Measurements from ENCODE around the gene SAPCD1.

- TF ChIP-seq SIN3A (IDR thresholded peaks at IDR 0.05; ENCODE audit: low read depth, low read length) (no peak), MTA3 (IDR thresholded peaks at IDR 0.05; ENCODE audit: borderline replicate concordance, low read length) (no peak), CHD2 (IDR thresholded peaks at IDR 0.05; ENCODE audit: borderline replicate concordance, low read depth, low read length) (no peak), SP1 (IDR thresholded peaks at IDR 0.05; ENCODE audit: low read depth, low read length) (no peak), EED (IDR thresholded peaks at IDR 0.05; ENCODE audit: low read depth) (no peak), DPF2 (IDR thresholded peaks at IDR 0.05) (no peak), STAT3 (IDR thresholded peaks at IDR 0.05; ENCODE audit: low read depth, low read length) (no peak), MAX (IDR thresholded peaks at IDR 0.05; ENCODE audit: low read depth, low read length) (no peak), YY1 (IDR thresholded peaks at IDR 0.05; ENCODE audit: low read depth, low read length) (no peak)
- TF ChIP-seq, protein P1, sequence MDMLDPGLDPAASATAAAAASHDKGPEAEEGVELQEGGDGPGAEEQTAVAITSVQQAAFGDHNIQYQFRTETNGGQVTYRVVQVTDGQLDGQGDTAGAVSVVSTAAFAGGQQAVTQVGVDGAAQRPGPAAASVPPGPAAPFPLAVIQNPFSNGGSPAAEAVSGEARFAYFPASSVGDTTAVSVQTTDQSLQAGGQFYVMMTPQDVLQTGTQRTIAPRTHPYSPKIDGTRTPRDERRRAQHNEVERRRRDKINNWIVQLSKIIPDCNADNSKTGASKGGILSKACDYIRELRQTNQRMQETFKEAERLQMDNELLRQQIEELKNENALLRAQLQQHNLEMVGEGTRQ (IDR thresholded peaks at IDR 0.05; ENCODE audit: borderline replicate concordance, low read depth, low read length): no peak
- TF ChIP-seq, protein P2, sequence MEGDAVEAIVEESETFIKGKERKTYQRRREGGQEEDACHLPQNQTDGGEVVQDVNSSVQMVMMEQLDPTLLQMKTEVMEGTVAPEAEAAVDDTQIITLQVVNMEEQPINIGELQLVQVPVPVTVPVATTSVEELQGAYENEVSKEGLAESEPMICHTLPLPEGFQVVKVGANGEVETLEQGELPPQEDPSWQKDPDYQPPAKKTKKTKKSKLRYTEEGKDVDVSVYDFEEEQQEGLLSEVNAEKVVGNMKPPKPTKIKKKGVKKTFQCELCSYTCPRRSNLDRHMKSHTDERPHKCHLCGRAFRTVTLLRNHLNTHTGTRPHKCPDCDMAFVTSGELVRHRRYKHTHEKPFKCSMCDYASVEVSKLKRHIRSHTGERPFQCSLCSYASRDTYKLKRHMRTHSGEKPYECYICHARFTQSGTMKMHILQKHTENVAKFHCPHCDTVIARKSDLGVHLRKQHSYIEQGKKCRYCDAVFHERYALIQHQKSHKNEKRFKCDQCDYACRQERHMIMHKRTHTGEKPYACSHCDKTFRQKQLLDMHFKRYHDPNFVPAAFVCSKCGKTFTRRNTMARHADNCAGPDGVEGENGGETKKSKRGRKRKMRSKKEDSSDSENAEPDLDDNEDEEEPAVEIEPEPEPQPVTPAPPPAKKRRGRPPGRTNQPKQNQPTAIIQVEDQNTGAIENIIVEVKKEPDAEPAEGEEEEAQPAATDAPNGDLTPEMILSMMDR (IDR thresholded peaks at IDR 0.05 in 2 of 3, conservative IDR thresholded peaks at IDR 0.05 in 1 of 3; ENCODE audit: control insufficient read depth in 2 of 3, extremely low read depth in 1 of 3, insufficient read depth in 1 of 3, low read depth in 3 of 3, low read length in 3 of 3): no peak
Observed at GRCh38 chr6:31813465-31813849, 51.0 kb downstream of the SAPCD1 start.

Data from GM12878 (cell line).